Peyer's patch (tissue), 4 donors: ENCODE measurements around the gene PPAT.

ENCODE experiments used
- CTCF ChIP-seq, 6 experiments: fragments of 450-650 bp in 4 of 6; fragments of 200-600 bp in 2 of 6; sonication (generic) in 1 of 6; IDR thresholded peaks; one replicate each; pipeline ENCODE4 v1.5.1; 2017 to 2019; ENCODE audit warnings: antibody characterized with exemption in 6 of 6, mild to moderate bottlenecking in 3 of 6, moderate library complexity in 1 of 6
- POLR2A ChIP-seq, 2 donors: fragments of 450-650 bp; IDR thresholded peaks; one replicate each; pipeline ENCODE4 v1.5.1; 2017; ENCODE audit warnings: antibody characterized with exemption in 2 of 2, mild to moderate bottlenecking in 2 of 2, moderate library complexity in 2 of 2

DNA sequence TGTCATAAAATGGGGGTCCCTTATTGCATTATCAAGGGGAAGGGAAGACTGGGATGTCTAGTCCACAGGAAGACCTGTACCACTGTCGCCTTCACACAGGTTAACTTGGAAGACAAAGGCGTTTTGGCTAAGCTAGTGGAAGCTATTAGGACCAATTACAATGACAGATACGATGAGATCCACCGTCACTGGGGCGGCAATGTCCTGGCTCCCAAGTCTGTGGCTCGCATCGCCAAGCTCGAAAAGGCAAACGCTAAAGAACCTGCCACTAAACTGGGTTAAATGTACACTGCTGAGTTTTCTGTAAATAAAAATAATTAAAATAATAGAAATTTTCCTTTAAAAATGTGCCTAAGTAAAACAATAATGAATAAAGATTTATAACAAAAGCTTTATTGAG, 78.8 kb downstream of the PPAT start:
- no peak for TF ChIP-seq CTCF (IDR thresholded peaks at IDR 0.05)
- TF ChIP-seq POLR2A (IDR thresholded peaks at IDR 0.05) = no peak
